Psoas muscle (tissue), 8 donors: ENCODE measurements around the gene SYT1. TPM values are rescaled to one million over a fixed set of nuclear protein-coding genes. Genes with fewer than 3 reads are reported as not detected.
"Not testable (repeated sequence)": the region's sequence is repeated elsewhere in the genome, so short reads cannot be mapped to it uniquely, and the experiment has no call there.

Source experiments
- ATAC-seq, 4 donors: fragments of 200-7000 bp; cut with Tn5 transposase; one replicate each; pipeline ENCODE4 v1.9.1; 2020; ENCODE audit warnings: moderate library complexity in 3 of 4, mild to moderate bottlenecking in 2 of 4
- DNase-seq, 2 donors: peaks; one replicate each; pipeline ENCODE4 v3.0.0-alpha.2; 2020
- H3K27ac ChIP-seq: fragments of 200-600 bp; one replicate; pipeline ENCODE4 v1.8.0; 2022
- H3K27me3 ChIP-seq, 3 donors: fragments of 200-600 bp in 1 of 3; one replicate each; pipeline versions ENCODE4 v1.6.1 to v1.8.0; 2013 to 2022; ENCODE audit warnings: low read length in 2 of 3, mild to moderate bottlenecking in 2 of 3, moderate library complexity in 1 of 3; ENCODE audit not compliant: insufficient read depth in 3 of 3
- H3K36me3 ChIP-seq, 2 donors: fragments of 200-600 bp in 1 of 2; one replicate each; pipeline versions ENCODE4 v1.6.1 to v1.8.0; 2013 to 2022; ENCODE audit warnings: low read depth in 1 of 2, mild to moderate bottlenecking in 1 of 2, moderate library complexity in 1 of 2; ENCODE audit not compliant: insufficient read depth in 1 of 2
- H3K4me1 ChIP-seq: fragments of 200-600 bp; one replicate; pipeline ENCODE4 v1.8.0; 2022
- H3K4me3 ChIP-seq: fragments of 200-600 bp; one replicate; pipeline ENCODE4 v1.8.0; 2022; ENCODE audit warnings: mild to moderate bottlenecking
- H3K9me3 ChIP-seq: fragments of 200-600 bp; one replicate; pipeline ENCODE4 v1.8.0; 2022
- WGBS, 3 donors: extraction: QIAGEN DNeasy Blood & Tissue Kit; methylation state at CpG; one replicate each; pipeline versions ENCODE4 v1.1.6 to v1.1.7; 2013; 5-methylcytosine and 5-hydroxymethylcytosine counted together
- intact Hi-C, 2 donors: fragments of 100-400 bp; cut with DNase I; formaldehyde crosslinking; loops; one replicate each; pipeline versions ENCODE4 v1.11.0 to v1.14.2; 2022
- polyA plus RNA-seq, 3 donors: library from polyadenylated mRNA; stranded (reverse); fragments of 200-250 nt; gene quantifications; one replicate each; pipeline ENCODE4 v1.2.3, GENCODE V29; 2013
- total RNA-seq, 4 donors: library from RNA; stranded (reverse); fragmentation: NEBNext Ultra II Directional in 2 of 4; extraction: Animal tissue kit (Norgen Biotek cat#: 25700) in 2 of 4; gene quantifications; one replicate each; pipeline versions ENCODE4 v1.2.1 to v1.2.4, GENCODE V29; 2021 to 2023
- TF ChIP-seq, protein P1 (sequence below): fragments of 200-600 bp; IDR thresholded peaks from one replicate; pipeline ENCODE4 v1.8.0; 2022; ENCODE audit warnings: antibody characterized with exemption
- donor health status: healthy with polysubstance abuse.
- donor health status: DM: no; HTN: no; CAD: no; lungs with moderate emphysema.
- donor health status: Bipolar disorder and iron deficiency.
- donor health status: healthy.
- donor health status: DM: yes; HTN: yes; CAD: no.
- donor health status: DM: no; HTN: no; CAD: no.
- donor health status: DM: no; HTN: no; CAD: no.
- donor health status: DM: yes; HTN: yes; CAD: no.

Gene SYT1
- total and polyA plus RNA-seq, 7 donors = 0.05 to 0.34 (median 0.14) TPM; not detected in 2

DNA sequence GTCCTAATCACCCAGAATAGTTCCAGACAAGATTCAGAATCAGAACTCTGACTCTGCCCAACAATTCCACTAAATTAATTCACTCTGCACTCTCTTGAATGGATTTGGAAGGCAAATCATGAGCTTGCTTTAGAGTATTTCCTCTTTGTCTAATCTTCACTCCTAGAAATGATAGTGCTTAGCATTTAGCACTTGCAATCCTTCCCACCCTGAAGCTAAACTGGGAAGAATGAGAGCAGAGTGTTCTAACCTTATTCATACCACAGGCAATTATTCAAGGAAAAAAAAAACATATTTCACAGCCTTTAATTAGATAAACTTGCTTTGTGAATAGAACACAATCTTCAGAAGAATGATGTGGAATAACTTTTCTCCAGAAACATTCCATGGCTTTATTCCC is 561.5 kb downstream of the SYT1 start:
- no peaks in the 10 kb centered on the region for H3K4me1 ChIP-seq
- no peak for DNase-seq
- peaks cover 0 to 3% (median 0%) of the 10 kb centered on the region in 3 donors for H3K27me3 ChIP-seq
- TF ChIP-seq, protein P1, sequence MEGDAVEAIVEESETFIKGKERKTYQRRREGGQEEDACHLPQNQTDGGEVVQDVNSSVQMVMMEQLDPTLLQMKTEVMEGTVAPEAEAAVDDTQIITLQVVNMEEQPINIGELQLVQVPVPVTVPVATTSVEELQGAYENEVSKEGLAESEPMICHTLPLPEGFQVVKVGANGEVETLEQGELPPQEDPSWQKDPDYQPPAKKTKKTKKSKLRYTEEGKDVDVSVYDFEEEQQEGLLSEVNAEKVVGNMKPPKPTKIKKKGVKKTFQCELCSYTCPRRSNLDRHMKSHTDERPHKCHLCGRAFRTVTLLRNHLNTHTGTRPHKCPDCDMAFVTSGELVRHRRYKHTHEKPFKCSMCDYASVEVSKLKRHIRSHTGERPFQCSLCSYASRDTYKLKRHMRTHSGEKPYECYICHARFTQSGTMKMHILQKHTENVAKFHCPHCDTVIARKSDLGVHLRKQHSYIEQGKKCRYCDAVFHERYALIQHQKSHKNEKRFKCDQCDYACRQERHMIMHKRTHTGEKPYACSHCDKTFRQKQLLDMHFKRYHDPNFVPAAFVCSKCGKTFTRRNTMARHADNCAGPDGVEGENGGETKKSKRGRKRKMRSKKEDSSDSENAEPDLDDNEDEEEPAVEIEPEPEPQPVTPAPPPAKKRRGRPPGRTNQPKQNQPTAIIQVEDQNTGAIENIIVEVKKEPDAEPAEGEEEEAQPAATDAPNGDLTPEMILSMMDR = no peak
- intact Hi-C loops = no loop called here
- H3K9me3 ChIP-seq = no peaks in the 10 kb centered on the region
- H3K36me3 ChIP-seq = no peaks in the 10 kb centered on the region
- H3K4me3 ChIP-seq = no peak overlapping the region
- ATAC-seq = no peak
- no peak overlapping the region for H3K27ac ChIP-seq

DNA sequence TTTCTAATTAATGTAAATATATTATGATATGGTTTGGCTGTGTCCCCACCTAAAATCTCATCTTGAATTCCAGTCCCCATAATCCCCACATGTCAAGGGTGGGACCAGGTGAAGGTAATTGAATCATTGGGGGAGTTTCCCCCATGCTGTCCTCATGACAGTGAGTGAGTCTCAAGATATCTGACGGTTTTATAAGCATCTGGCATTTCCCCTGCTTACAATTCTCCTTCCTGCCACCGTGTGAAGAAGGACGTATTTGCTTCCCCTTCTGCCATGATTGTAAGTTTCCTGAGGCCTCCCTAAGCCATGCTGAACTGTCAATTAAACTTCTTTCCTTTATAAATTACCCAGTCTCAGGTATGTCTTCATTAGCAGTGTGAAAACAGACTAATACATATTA is 562.2 kb downstream of the SYT1 start:
- 47 to 63% (median 54%) methylated on average over 3 of the region's 3 CpGs for WGBS, 3 donors
- H3K27me3 ChIP-seq, ATAC-seq, H3K27ac ChIP-seq, H3K4me1 ChIP-seq, H3K9me3 ChIP-seq, DNase-seq, intact Hi-C loops, H3K36me3 ChIP-seq, H3K4me3 ChIP-seq: not testable (repeated sequence)

DNA sequence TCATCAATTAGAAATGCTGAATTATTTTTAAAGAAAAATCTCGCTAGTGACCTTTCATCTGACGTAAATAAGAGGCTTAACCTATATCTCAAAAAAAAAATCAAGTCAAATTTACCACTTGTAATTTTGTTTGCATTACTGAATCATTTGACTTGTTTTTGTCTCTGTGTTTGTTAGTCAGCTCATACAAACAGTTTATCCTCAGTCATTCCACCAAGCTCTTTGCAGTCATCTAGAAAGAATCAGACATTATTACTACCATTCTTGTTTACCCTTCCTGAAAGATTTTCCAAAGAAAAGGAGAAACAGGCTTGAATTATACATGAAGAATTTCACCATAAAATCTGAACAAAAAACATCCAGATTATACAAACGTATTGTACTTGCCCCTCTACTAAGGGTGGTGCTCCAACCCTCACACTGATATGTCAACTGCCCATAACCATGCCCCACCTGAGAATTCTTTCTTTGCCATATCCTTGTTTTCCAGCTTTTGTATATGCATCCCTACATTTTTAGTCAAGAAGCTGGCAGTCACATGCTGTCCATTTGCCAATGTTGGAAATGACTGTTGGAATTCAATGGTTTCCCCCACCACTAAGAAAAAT is 569.0 kb downstream of the SYT1 start:
- no peaks in the 10 kb centered on the region for H3K36me3 ChIP-seq
- WGBS, 3 donors = 83 to 91% (median 88%) methylated on average over 3 of the region's 3 CpGs

DNA sequence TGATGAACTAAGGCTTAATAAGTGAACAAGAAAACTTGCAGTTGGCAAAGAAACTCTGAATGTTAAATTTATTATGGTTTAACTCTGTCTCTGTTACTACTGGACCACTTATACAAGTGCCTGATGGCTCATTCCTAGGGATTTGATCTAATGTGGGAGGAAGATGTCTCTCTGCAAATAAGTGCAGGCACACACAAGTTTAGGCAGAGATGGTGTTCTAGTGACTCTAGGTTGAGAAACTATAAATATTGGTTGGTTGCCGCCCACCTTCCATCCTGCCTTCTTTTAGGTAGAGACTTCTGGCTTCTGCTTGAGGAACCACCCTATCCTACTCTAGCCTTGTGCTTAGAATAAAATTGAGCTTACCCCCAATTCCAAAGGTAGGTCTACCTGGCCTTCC is 570.0 kb downstream of the SYT1 start:
- DNase-seq = no peak
- 97 to 100% (median 98%) methylated on average over 1 of the region's 1 CpG for WGBS, 3 donors

More for the DNA sequence above, 569.0 kb downstream of the SYT1 start:
- no peak for ATAC-seq
- no peaks in the 10 kb centered on the region for H3K9me3 ChIP-seq
- H3K27me3 ChIP-seq = no peaks in the 10 kb centered on the region
- H3K4me3 ChIP-seq = no peak overlapping the region
- no peak for DNase-seq
- no peak overlapping the region for H3K27ac ChIP-seq
- TF ChIP-seq, protein P1 = no peak
- H3K4me1 ChIP-seq = no peaks in the 10 kb centered on the region
- intact Hi-C loops = no loop called here

DNA sequence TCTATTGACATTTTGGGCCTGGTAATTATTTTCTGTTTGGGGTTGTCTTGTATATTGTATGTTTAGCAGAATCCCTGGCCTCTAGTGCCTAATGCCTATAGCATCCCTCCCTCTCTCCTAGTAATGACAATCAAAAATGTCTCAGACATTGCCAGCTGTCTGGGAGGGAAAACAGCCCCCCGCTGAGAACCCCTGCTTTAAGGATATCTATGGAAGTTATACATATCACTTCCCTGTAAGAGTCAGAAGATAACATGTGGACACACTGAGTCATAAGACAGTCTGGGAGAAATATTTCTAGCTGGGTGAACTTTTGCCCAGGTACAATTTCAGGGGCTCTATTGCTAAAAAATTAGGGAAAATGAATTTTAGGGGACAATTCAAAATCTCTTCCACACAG is 571.2 kb downstream of the SYT1 start:
- H3K27ac ChIP-seq = no peak overlapping the region
- H3K9me3 ChIP-seq = no peaks in the 10 kb centered on the region
- intact Hi-C loops = no loop called here
- DNase-seq (no peak), ATAC-seq (no peak)
- 93 to 96% (median 94%) methylated on average over 1 of the region's 1 CpG for WGBS, 3 donors
- no peaks in the 10 kb centered on the region for H3K36me3 ChIP-seq
- TF ChIP-seq, protein P1 = no peak
- no peaks in the 10 kb centered on the region for H3K27me3 ChIP-seq
- no peak overlapping the region for H3K4me3 ChIP-seq
- H3K4me1 ChIP-seq = no peaks in the 10 kb centered on the region

More for the DNA sequence above, 570.0 kb downstream of the SYT1 start:
- no peaks in the 10 kb centered on the region for H3K9me3 ChIP-seq
- intact Hi-C loops = no loop called here
- no peak overlapping the region for H3K27ac ChIP-seq
- H3K27me3 ChIP-seq = no peaks in the 10 kb centered on the region
- no peaks in the 10 kb centered on the region for H3K36me3 ChIP-seq
- TF ChIP-seq, protein P1 = no peak
- no peaks in the 10 kb centered on the region for H3K4me1 ChIP-seq
- H3K4me3 ChIP-seq = no peak overlapping the region
- no peak for ATAC-seq
